PFSK-1 (cell line): ENCODE data around the gene MAPK4.

Experiments used
- FOXP2 ChIP-seq: optimal IDR thresholded peaks from 2 replicates; pipeline ENCODE3; 2011; ENCODE audit warnings: borderline replicate concordance, control low read depth, inconsistent platforms; ENCODE audit not compliant: insufficient read depth; ENCODE audit errors: extremely low read length, extremely low read depth
- POLR2AphosphoS5 ChIP-seq: IDR thresholded peaks from 2 replicates; pipeline ENCODE4 v1.6.1; 2012; ENCODE audit warnings: low read depth, mild to moderate bottlenecking, control low read depth, low read length, moderate library complexity
- REST ChIP-seq, 2 experiments: IDR thresholded peaks; 2 replicates each; pipeline versions ENCODE4 v1.6.1 to v1.8.0; 2011 to 2012; ENCODE audit warnings: low read depth in 2 of 2, low read length in 2 of 2, control low read depth in 1 of 2, inconsistent platforms in 1 of 2, mild to moderate bottlenecking in 1 of 2, moderate library complexity in 1 of 2; ENCODE audit not compliant: insufficient read depth in 1 of 2
- SIN3A ChIP-seq: IDR thresholded peaks from 2 replicates; pipeline ENCODE4 v1.6.1; 2012; ENCODE audit warnings: mild to moderate bottlenecking, low read length, moderate library complexity, borderline replicate concordance; ENCODE audit not compliant: insufficient read depth
- TAF1 ChIP-seq: IDR thresholded peaks from 2 replicates; pipeline ENCODE4 v1.6.1; 2012; ENCODE audit warnings: low read length, control low read depth, borderline replicate concordance; ENCODE audit not compliant: insufficient read depth

- TF ChIP-seq REST (IDR thresholded peaks at IDR 0.05; ENCODE audit: insufficient read depth in 1 of 2, low read depth in 2 of 2, low read length in 2 of 2), result no peak
- TF ChIP-seq TAF1, result no peak
- TF ChIP-seq POLR2AphosphoS5, result no peak
- TF ChIP-seq SIN3A, result no peak
- no peak for TF ChIP-seq FOXP2
Observed at GRCh38 chr18:50644146-50644545, 84.3 kb downstream of the MAPK4 start.
